Lower leg skin (tissue), 3 donors: ENCODE results near the gene FARP1.

Source experiments
- POLR2A ChIP-seq, 2 donors: fragments of 450-650 bp; IDR thresholded peaks; one replicate each; pipeline ENCODE4 v1.6.1; 2016 to 2017; ENCODE audit warnings: antibody characterized with exemption in 2 of 2, mild to moderate bottlenecking in 1 of 2, moderate library complexity in 1 of 2
- TF ChIP-seq, protein P1 (sequence below), 3 donors: fragments of 450-650 bp; IDR thresholded peaks; one replicate each; pipeline ENCODE4 v1.5.1; 2016; ENCODE audit warnings: antibody characterized with exemption in 3 of 3, mild to moderate bottlenecking in 3 of 3, moderate library complexity in 2 of 3

DNA sequence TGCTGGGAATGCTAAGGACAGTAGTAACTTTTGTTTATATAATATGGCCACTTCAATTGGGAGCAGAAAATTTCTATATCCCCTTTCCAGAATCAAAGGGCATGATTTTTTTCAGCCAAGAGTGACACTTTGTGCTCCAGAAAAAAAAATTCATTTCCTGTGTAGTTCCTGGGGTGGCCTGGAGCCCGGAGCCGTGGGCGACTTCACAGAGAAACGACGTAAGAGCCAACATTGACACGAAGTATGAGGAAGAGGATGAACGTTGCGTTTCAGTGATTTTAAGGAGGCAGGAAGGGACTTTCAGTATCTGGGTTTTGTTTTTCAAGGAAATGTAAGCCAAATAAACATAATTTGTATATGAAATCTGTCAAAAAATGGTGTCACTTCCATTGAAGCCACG, 246.4 kb downstream of the FARP1 start:
- no peak for TF ChIP-seq POLR2A (IDR thresholded peaks at IDR 0.05)
- TF ChIP-seq, protein P1, sequence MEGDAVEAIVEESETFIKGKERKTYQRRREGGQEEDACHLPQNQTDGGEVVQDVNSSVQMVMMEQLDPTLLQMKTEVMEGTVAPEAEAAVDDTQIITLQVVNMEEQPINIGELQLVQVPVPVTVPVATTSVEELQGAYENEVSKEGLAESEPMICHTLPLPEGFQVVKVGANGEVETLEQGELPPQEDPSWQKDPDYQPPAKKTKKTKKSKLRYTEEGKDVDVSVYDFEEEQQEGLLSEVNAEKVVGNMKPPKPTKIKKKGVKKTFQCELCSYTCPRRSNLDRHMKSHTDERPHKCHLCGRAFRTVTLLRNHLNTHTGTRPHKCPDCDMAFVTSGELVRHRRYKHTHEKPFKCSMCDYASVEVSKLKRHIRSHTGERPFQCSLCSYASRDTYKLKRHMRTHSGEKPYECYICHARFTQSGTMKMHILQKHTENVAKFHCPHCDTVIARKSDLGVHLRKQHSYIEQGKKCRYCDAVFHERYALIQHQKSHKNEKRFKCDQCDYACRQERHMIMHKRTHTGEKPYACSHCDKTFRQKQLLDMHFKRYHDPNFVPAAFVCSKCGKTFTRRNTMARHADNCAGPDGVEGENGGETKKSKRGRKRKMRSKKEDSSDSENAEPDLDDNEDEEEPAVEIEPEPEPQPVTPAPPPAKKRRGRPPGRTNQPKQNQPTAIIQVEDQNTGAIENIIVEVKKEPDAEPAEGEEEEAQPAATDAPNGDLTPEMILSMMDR (IDR thresholded peaks at IDR 0.05), result no peak
